ENCODE measurements around the gene CDV3.
"Not testable (repeated sequence)": the region's sequence is repeated elsewhere in the genome, so short reads cannot be mapped to it uniquely, and the experiment has no call there.

The CDV3 gene

GRCh38 chr3:133573629-133574194 lies at the start of gene CDV3:
TSS of gene CDV3 (plus strand) at chr3:133573686. CDS start at chr3:133574045, 359 bp downstream.
- POLR2A ChIA-PET = interaction anchor here (0.7 to 2.3 kb wide), 8 partner anchors 9 to 105 kb away, joined by 3 to 8 read pairs (median 6); no protein-coding TSS in a partner anchor
- TF ChIP-seq CTCF (IDR thresholded peaks at IDR 0.05; ENCODE audit: insufficient read depth, low read length, missing control alignments) = no peak
- DNase-seq (ENCODE audit: low read depth, low spot score) = no peak
- CTCF ChIA-PET = interaction anchor here (0.9 to 1.8 kb wide), 5 partner anchors 9 to 79 kb away, joined by 3 to 7 read pairs (median 3); no protein-coding TSS in a partner anchor
- H3K4me3 ChIP-seq (ENCODE audit: low read depth, low read length) = peak within 1 kb of the TSS; percentile 83

- H3K4me3 ChIP-seq (ENCODE audit: low read depth, low read length); CTCF ChIA-PET; POLR2A ChIA-PET; DNase-seq (ENCODE audit: low read depth, low spot score): not testable (repeated sequence)
These were observed 49.7 kb upstream of the CDV3 start for GRCh38 chr3:133523758-133524157.

GRCh38 chr3:133525435-133525834 lies 48.1 kb upstream of the CDV3 start:
- ChIA-PET CTCF (interaction anchor here (0.7 to 1.5 kb wide), 2 partner anchors 24 to 37 kb away, joined by 3 read pairs; no protein-coding TSS in a partner anchor), POLR2A (no interaction called here)
- DNase-seq (ENCODE audit: low read depth, low spot score) = no peak
- no peak overlapping the region for H3K4me3 ChIP-seq (ENCODE audit: low read depth, low read length)
- no peak for TF ChIP-seq CTCF (IDR thresholded peaks at IDR 0.05; ENCODE audit: insufficient read depth, low read length, missing control alignments)

- DNase-seq (ENCODE audit: low read depth, low spot score) = no peak
- ChIA-PET POLR2A (no interaction called here), CTCF (interaction anchor here (1.3 kb wide), 1 partner anchor 801 kb away, joined by 3 read pairs; no protein-coding TSS in a partner anchor)
- TF ChIP-seq CTCF (IDR thresholded peaks at IDR 0.05; ENCODE audit: insufficient read depth, low read length, missing control alignments) = no peak
- H3K4me3 ChIP-seq (ENCODE audit: low read depth, low read length) = no peak overlapping the region
These were observed 46.3 kb upstream of the CDV3 start for GRCh38 chr3:133527081-133527715.

GRCh38 chr3:133529809-133530208 lies 43.7 kb upstream of the CDV3 start:
- ChIA-PET CTCF (interaction anchor here (0.8 to 1.8 kb wide), 2 partner anchors 18 to 41 kb away, joined by 3 to 4 read pairs; no protein-coding TSS in a partner anchor), POLR2A (no interaction called here)
- TF ChIP-seq CTCF (IDR thresholded peaks at IDR 0.05; ENCODE audit: insufficient read depth, low read length, missing control alignments) = no peak
- no peak for DNase-seq (ENCODE audit: low read depth, low spot score)
- H3K4me3 ChIP-seq (ENCODE audit: low read depth, low read length) = no peak overlapping the region

GRCh38 chr3:133531981-133532380 lies 41.5 kb upstream of the CDV3 start:
- POLR2A ChIA-PET = interaction anchor here (1.2 kb wide), 1 partner anchor 41 kb away, joined by 4 read pairs; the partner anchor contains the start of gene CDV3
- peak; percentile 52 for DNase-seq (ENCODE audit: low read depth, low spot score)
- no peak for TF ChIP-seq CTCF (IDR thresholded peaks at IDR 0.05; ENCODE audit: insufficient read depth, low read length, missing control alignments)
- no peak overlapping the region for H3K4me3 ChIP-seq (ENCODE audit: low read depth, low read length)
- CTCF ChIA-PET = interaction anchor here (1.3 kb wide), 1 partner anchor 57 kb away, joined by 4 read pairs; no protein-coding TSS in a partner anchor

Measured in AG04449 (cell line).